SK-MEL-5 (cell line): ENCODE measurements around the gene ENAH. TPM values are rescaled to one million over a fixed set of nuclear protein-coding genes. Genes with fewer than 3 reads are reported as not detected.
"Not testable (repeated sequence)": the region's sequence is repeated elsewhere in the genome, so short reads cannot be mapped to it uniquely, and the experiment has no call there.

Experiments used
- DNase-seq: peaks from one replicate; pipeline ENCODE4 v3.0.0-alpha.2; 2016; ENCODE audit warnings: low read depth, low spot score
- in situ Hi-C: cut with HindIII; loops from 2 replicates; pipeline ENCODE4 v1.10.0; 2016; ENCODE audit warnings: low sequenced_read_pairs, high pct_unique_total_duplicates, low pct_unique_long_range_greater_than_20kb
- total RNA-seq: library from RNA; depleted of rRNA; stranded (reverse); fragments of >200 nt; shearing (Covaris generic); gene quantifications from 2 replicates; pipeline ENCODE4 v1.2.3, GENCODE V29; 2014

The ENAH gene
- total RNA-seq, 1 experiment from 2014 or later: 113 TPM

- no peak for DNase-seq
- in situ Hi-C loops: no loop called here
These were observed 25.5 kb downstream of the ENAH start for GRCh38 chr1:225627304-225627947.

GRCh38 chr1:225626698-225627097 lies 26.2 kb downstream of the ENAH start:
- peak; percentile 30 for DNase-seq
- in situ Hi-C loops: no loop called here

- in situ Hi-C loops: no loop called here
- DNase-seq: no peak
These were observed 35.0 kb downstream of the ENAH start for GRCh38 chr1:225617956-225618355.

GRCh38 chr1:225617479-225617878 lies 35.4 kb downstream of the ENAH start:
- in situ Hi-C loops: no loop called here
- DNase-seq: no peak

- in situ Hi-C loops, DNase-seq: not testable (repeated sequence)
These were observed 37.5 kb downstream of the ENAH start for GRCh38 chr1:225615403-225615790.

- DNase-seq: no peak
- in situ Hi-C loops: no loop called here
These were observed 39.9 kb downstream of the ENAH start for GRCh38 chr1:225613006-225613405.

- in situ Hi-C loops: no loop called here
These were observed 40.6 kb downstream of the ENAH start for GRCh38 chr1:225612287-225612686.

GRCh38 chr1:225611537-225612223 lies 41.2 kb downstream of the ENAH start:
- DNase-seq: no peak
- in situ Hi-C loops: no loop called here

More at GRCh38 chr1:225612287-225612686, 40.6 kb downstream of the ENAH start:
- no peak for DNase-seq

- in situ Hi-C loops: no loop called here
These were observed 42.4 kb downstream of the ENAH start for GRCh38 chr1:225610539-225610938.

GRCh38 chr1:225608014-225608796 lies 44.7 kb downstream of the ENAH start:
- no peak for DNase-seq
- in situ Hi-C loops: no loop called here

More at GRCh38 chr1:225610539-225610938, 42.4 kb downstream of the ENAH start:
- no peak for DNase-seq

GRCh38 chr1:225607355-225607754 lies 45.6 kb downstream of the ENAH start:
- DNase-seq: no peak
- in situ Hi-C loops: no loop called here

GRCh38 chr1:225603538-225604354 lies 49.2 kb downstream of the ENAH start:
- in situ Hi-C loops: no loop called here
- DNase-seq: peak; percentile 56

GRCh38 chr1:225602590-225603206 lies 50.2 kb downstream of the ENAH start:
- in situ Hi-C loops: no loop called here
- DNase-seq: no peak

- in situ Hi-C loops: no loop called here
- DNase-seq: no peak
These were observed 50.9 kb downstream of the ENAH start for GRCh38 chr1:225601902-225602589.

- DNase-seq: no peak
- in situ Hi-C loops: no loop called here
These were observed 54.1 kb downstream of the ENAH start for GRCh38 chr1:225598847-225599246.

- in situ Hi-C loops: no loop called here
- no peak for DNase-seq
These were observed 54.9 kb downstream of the ENAH start for GRCh38 chr1:225597926-225598575.
